Vagina (tissue), 2 donors: ENCODE measurements around the gene ZBTB5.

Source experiments
- CTCF ChIP-seq, 3 experiments: fragments of 450-650 bp in 2 of 3; fragments of 200-600 bp in 1 of 3; sonication (generic) in 1 of 3; IDR thresholded peaks; one replicate each; pipeline ENCODE4 v1.5.1; 2017 to 2019; ENCODE audit warnings: antibody characterized with exemption in 3 of 3, mild to moderate bottlenecking in 2 of 3, moderate library complexity in 2 of 3
- POLR2A ChIP-seq, 2 donors: fragments of 450-650 bp; IDR thresholded peaks; one replicate each; pipeline ENCODE4 v1.6.1; 2017; ENCODE audit warnings: antibody characterized with exemption in 2 of 2, mild to moderate bottlenecking in 2 of 2, moderate library complexity in 2 of 2

DNA sequence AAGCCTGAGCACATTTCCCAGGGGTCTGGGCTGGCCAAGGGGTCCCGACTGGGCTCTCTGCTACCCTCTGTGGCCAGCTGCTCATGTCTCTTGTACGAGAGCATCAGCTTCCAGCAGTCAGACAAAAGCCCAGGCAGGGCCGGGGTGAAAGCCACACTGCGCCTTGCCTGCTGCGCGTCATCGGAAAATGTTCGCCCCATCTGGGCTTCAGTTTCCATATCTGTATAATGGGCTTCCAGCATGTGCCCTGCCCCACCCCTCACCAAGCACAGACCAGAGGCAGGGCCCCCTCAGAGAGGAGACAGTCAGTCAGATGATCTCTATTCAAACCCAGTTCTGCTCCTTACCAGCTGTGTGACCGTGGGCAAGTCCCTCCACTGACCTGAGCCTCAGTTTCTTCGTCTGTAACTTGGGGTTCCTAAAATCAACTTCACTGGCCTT, 50.7 kb downstream of the ZBTB5 start:
- TF ChIP-seq CTCF (IDR thresholded peaks at IDR 0.05) (no peak), POLR2A (IDR thresholded peaks at IDR 0.05) (no peak)
